PC-9 (cell line): ENCODE data around the gene ATP10B.

Experiments
- EZH2 ChIP-seq: fragments of 200-600 bp; sonication (generic); IDR thresholded peaks from 2 replicates; pipeline ENCODE4 v1.8.0; 2017; ENCODE audit warnings: antibody characterized with exemption, low read depth
- TF ChIP-seq, protein P1 (sequence below): fragments of 200-600 bp; sonication (generic); conservative IDR thresholded peaks from 2 replicates; pipeline ENCODE4 v1.6.1; 2017; ENCODE audit warnings: mixed run types, antibody characterized with exemption, mild to moderate bottlenecking, moderate library complexity

DNA sequence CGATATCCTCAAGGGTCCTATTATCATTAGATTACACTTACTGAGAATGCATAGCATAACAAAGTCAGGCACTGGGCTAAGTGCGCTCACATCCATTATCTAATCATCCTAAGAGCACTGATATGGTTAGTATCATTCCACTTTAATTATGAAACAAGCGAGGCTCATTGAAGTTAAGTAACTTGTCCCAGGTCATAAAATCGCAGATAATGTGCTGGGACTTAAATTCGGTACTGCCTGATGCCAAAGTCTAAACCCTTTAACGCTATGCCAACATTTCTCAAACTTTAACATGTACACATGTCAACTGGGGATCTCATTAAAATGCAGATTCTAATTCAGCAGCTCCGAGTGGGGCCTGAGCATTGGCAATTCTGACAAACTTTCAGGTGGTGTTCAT is 225.7 kb downstream of the ATP10B start:
- TF ChIP-seq, protein P1, sequence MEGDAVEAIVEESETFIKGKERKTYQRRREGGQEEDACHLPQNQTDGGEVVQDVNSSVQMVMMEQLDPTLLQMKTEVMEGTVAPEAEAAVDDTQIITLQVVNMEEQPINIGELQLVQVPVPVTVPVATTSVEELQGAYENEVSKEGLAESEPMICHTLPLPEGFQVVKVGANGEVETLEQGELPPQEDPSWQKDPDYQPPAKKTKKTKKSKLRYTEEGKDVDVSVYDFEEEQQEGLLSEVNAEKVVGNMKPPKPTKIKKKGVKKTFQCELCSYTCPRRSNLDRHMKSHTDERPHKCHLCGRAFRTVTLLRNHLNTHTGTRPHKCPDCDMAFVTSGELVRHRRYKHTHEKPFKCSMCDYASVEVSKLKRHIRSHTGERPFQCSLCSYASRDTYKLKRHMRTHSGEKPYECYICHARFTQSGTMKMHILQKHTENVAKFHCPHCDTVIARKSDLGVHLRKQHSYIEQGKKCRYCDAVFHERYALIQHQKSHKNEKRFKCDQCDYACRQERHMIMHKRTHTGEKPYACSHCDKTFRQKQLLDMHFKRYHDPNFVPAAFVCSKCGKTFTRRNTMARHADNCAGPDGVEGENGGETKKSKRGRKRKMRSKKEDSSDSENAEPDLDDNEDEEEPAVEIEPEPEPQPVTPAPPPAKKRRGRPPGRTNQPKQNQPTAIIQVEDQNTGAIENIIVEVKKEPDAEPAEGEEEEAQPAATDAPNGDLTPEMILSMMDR, result no peak
- TF ChIP-seq EZH2, result no peak
